Measurements from ENCODE around the gene ADM2.

ADM2 gene

GRCh38 chr22:50487290-50488005 is 6.1 kb downstream of the ADM2 start:
- TF ChIP-seq, protein P1, sequence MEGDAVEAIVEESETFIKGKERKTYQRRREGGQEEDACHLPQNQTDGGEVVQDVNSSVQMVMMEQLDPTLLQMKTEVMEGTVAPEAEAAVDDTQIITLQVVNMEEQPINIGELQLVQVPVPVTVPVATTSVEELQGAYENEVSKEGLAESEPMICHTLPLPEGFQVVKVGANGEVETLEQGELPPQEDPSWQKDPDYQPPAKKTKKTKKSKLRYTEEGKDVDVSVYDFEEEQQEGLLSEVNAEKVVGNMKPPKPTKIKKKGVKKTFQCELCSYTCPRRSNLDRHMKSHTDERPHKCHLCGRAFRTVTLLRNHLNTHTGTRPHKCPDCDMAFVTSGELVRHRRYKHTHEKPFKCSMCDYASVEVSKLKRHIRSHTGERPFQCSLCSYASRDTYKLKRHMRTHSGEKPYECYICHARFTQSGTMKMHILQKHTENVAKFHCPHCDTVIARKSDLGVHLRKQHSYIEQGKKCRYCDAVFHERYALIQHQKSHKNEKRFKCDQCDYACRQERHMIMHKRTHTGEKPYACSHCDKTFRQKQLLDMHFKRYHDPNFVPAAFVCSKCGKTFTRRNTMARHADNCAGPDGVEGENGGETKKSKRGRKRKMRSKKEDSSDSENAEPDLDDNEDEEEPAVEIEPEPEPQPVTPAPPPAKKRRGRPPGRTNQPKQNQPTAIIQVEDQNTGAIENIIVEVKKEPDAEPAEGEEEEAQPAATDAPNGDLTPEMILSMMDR (IDR thresholded peaks at IDR 0.05; ENCODE audit: borderline replicate concordance, insufficient read depth, low read depth, low read length), result no peak
- H3K4me3 ChIP-seq (ENCODE audit: low read depth, low read length), result peak overlapping the region; percentile 7

DNA sequence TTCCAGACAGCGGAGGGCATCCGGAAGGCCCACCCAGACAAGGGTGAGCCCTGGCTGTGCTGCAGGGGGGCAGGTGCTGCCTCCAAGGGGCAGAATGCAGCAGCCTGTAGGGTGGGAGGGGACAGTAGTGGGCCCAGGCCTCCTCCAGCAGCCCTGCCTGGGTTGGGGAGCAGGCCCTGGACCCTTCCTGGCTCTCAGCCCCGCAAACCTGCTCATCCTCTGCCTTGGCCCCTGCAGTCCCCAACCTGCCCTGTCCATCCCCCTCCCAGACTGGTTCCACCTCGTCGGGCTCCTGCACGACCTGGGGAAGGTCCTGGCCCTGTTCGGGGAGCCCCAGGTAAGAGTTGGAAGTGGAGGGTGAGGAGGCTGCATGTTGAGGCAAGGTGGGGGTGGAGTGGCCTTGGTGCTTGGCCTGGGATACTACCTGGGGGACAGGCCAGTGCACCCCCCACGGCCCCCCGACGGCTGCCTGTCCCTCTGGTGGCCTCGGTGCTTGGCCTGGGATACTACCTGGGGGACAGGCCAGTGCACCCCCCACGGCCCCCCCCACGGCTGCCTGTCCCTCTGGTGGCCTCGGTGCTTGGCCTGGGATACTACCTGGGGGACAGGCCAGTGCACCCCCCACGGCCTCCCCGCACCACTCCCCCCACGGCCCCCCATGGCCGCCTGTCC is 6.8 kb downstream of the ADM2 start:
- no peak overlapping the region for H3K4me3 ChIP-seq (ENCODE audit: low read depth, low read length)
- TF ChIP-seq, protein P1 (IDR thresholded peaks at IDR 0.05; ENCODE audit: borderline replicate concordance, insufficient read depth, low read depth, low read length), result no peak

DNA sequence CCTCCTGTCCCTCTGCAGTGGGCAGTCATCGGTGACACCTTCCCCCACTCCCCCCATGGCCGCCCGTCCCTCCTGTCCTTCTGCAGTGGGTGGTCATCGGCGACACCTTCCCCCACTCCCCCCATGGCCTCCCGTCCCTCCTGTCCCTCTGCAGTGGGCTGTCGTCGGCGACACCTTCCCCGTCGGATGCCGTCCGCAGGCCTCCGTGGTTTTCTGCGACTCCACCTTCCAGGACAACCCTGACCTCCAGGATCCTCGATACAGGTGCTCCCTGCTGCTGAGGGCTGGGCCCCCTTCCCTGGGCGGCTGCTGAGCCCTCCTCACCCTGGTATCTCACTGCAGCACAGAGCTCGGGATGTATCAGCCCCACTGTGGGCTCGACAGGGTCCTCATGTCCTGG is 7.5 kb downstream of the ADM2 start:
- TF ChIP-seq, protein P1 (IDR thresholded peaks at IDR 0.05; ENCODE audit: borderline replicate concordance, insufficient read depth, low read depth, low read length), result no peak

DNA sequence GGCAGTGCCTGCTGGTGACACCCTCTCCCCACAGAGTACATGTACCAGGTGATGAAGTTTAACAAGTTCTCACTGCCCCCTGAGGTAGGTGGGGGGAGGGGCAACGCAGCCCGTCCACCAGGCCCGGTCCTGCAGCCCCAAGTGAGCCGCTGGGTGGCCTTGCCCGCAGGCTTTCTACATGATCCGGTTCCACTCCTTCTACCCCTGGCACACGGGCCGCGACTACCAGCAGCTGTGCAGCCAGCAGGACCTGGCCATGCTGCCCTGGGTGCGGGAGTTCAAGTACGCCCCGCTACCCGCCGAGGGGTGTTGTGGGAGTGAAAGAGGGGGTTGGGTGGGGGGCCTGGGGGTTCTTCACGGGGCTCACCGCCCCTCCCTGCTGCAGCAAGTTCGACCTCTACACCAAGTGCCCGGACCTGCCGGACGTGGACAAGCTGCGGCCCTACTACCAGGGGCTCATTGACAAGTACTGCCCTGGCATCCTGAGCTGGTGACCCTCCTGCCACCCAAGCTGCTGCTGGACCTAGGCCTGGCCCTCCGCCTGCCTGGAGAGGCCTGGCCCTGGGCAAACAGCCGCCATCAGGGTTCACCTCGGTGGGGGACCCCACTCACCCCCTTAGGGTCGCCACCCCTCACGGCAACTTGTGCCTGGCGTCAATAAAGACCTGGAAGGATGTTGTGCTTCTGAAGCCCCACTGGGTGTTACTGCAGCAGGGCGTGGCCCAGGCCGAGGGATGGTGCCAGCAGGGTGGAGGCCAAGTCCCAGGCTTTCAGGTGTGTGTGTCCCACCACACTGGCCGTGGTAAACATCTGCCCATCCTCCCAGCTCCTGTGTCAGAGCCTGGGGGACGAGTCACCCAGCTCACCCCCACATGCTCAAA is 8.3 kb downstream of the ADM2 start:
- H3K4me3 ChIP-seq (ENCODE audit: low read depth, low read length), result no peak overlapping the region
- TF ChIP-seq, protein P1 (IDR thresholded peaks at IDR 0.05; ENCODE audit: borderline replicate concordance, insufficient read depth, low read depth, low read length), result no peak

More for the DNA sequence above, 7.5 kb downstream of the ADM2 start:
- H3K4me3 ChIP-seq (ENCODE audit: low read depth, low read length), result no peak overlapping the region

DNA sequence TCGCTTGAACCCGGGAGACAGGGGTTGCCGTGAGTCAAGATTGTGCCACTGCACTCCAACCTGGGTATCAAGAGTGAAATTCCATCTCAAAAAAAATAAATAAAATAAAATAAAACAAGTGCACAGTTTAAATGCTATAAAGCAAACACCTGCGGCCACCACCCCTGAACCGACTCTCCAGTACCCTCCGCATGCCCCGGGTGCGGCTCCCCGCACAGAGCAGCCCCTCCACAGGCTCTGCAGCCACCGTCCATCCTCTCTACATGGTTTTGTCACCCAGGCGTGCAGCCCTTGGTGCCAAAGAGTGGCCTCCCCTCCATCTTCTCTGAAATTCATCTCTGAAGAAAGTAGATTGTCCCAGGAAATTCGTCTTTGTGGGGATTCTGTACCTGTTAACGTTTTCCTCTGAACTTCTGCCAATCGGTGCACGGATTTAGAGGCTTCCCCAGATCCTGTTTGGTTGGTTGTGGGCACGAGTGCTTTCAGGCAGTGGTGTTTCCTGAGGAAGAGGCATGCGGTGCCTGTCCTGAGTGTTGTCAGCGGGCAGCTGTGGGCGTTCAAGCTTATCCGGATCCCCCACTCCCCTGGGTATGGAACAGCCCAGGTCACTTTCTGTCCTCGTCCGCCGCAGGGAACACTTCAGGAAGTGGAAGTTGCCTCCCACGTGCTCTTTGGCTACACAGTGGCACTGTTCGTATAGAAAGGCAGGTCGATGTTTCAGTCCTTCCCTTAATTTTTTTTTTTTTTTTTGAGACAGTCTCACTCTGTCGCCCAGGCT is 9.4 kb downstream of the ADM2 start:
- TF ChIP-seq, protein P1 (IDR thresholded peaks at IDR 0.05; ENCODE audit: borderline replicate concordance, insufficient read depth, low read depth, low read length), result no peak
- H3K4me3 ChIP-seq (ENCODE audit: low read depth, low read length), result no peak overlapping the region

GRCh38 chr22:50497093-50497492 is 15.8 kb downstream of the ADM2 start:
- TF ChIP-seq, protein P1 (IDR thresholded peaks at IDR 0.05; ENCODE audit: borderline replicate concordance, insufficient read depth, low read depth, low read length), result no peak
- H3K4me3 ChIP-seq (ENCODE audit: low read depth, low read length), result no peak overlapping the region
